ENCODE measurements around the gene ARHGAP9. TPM values are rescaled to one million over a fixed set of nuclear protein-coding genes. Genes with fewer than 3 reads are reported as not detected.

Gene ARHGAP9
- total RNA-seq, 1 donor from 2014 or later, result 102 TPM

Other genes with a start within 250 kb of the ARHGAP9 start
- 3.1 and 4.2 TPM in 2 replicates for gene STAC3, start 228.7 kb downstream of the ARHGAP9 start, total RNA-seq
- gene R3HDM2, start 48.8 kb downstream of the ARHGAP9 start, total RNA-seq, result 39.0 and 44.6 TPM in 2 replicates
- gene INHBC, start 45.1 kb downstream of the ARHGAP9 start, total RNA-seq, result 0.15 TPM in 1 of 2 replicates, not detected in the other
- gene INHBE, start 24.6 kb downstream of the ARHGAP9 start, total RNA-seq, result 0.22 and 0.41 TPM in 2 replicates
- gene GLI1, start 20.1 kb downstream of the ARHGAP9 start, total RNA-seq, result 1.5 and 2.5 TPM in 2 replicates
- gene MARS1, start 8.2 kb upstream of the ARHGAP9 start, total RNA-seq, result 283 and 318 TPM in 2 replicates
- 17.8 and 18.1 TPM in 2 replicates for gene DDIT3, start 40.6 kb upstream of the ARHGAP9 start, total RNA-seq
- 63.3 and 66.8 TPM in 2 replicates for gene MBD6, start 43.0 kb upstream of the ARHGAP9 start, total RNA-seq
- 78.6 and 83.5 TPM in 2 replicates for gene DCTN2, start 67.3 kb upstream of the ARHGAP9 start, total RNA-seq
- 2.4 TPM in 2 replicates for gene KIF5A, start 70.2 kb upstream of the ARHGAP9 start, total RNA-seq
- 22.8 and 25.7 TPM in 2 replicates for gene PIP4K2C, start 111.3 kb upstream of the ARHGAP9 start, total RNA-seq
- gene DTX3, start 125.0 kb upstream of the ARHGAP9 start, total RNA-seq, result 16.8 and 18.5 TPM in 2 replicates
- gene ARHGEF25, start 131.6 kb upstream of the ARHGAP9 start, total RNA-seq, result 0.60 and 1.5 TPM in 2 replicates
- gene B4GALNT1, start 153.3 kb upstream of the ARHGAP9 start, total RNA-seq, result 4.4 and 4.6 TPM in 2 replicates
- 99.6 and 100.0 TPM in 2 replicates for gene OS9, start 214.3 kb upstream of the ARHGAP9 start, total RNA-seq